H4 (cell line): Measurements from ENCODE around the gene MRPL24. TPM values are rescaled to one million over a fixed set of nuclear protein-coding genes. Genes with fewer than 3 reads are reported as not detected.
A peak's percentile ranks its signal among the peaks of the same experiment; 100 is the strongest.
"Not testable (repeated sequence)": the region's sequence is repeated elsewhere in the genome, so short reads cannot be mapped to it uniquely, and the experiment has no call there.

ENCODE experiments used
- DNase-seq: peaks from one replicate; pipeline ENCODE4 v3.0.0-alpha.2; 2015; ENCODE audit warnings: low spot score
- total RNA-seq: library from RNA; depleted of rRNA; stranded (reverse); fragments of >200 nt; shearing (Covaris generic); gene quantifications from 2 replicates; pipeline ENCODE4 v1.2.3, GENCODE V29; 2014; rRNA removed

MRPL24 gene
- total RNA-seq = 82.2 and 96.3 TPM in 2 replicates

GRCh38 chr1:156740741-156741480 is at the start of gene MRPL24:
Gene MRPL24 (minus strand): TSS chr1:156741088. CDS start chr1:156738704, 2,384 bp downstream.
- peak; percentile 99 for DNase-seq

GRCh38 chr1:156789621-156790318 is 48.9 kb upstream of the MRPL24 start:
- DNase-seq = no peak

- DNase-seq = no peak
These were observed 47.2 kb upstream of the MRPL24 start for GRCh38 chr1:156788136-156788535.

- no peak for DNase-seq
These were observed 45.8 kb upstream of the MRPL24 start for GRCh38 chr1:156786640-156787039.

GRCh38 chr1:156785458-156785857 is 44.6 kb upstream of the MRPL24 start:
- DNase-seq = no peak

- no peak for DNase-seq
These were observed 40.8 kb upstream of the MRPL24 start for GRCh38 chr1:156781585-156782186.

- no peak for DNase-seq
These were observed 36.7 kb upstream of the MRPL24 start for GRCh38 chr1:156777573-156777972.

GRCh38 chr1:156776942-156777341 is 36.1 kb upstream of the MRPL24 start:
- no peak for DNase-seq

- DNase-seq = no peak
These were observed 34.9 kb upstream of the MRPL24 start for GRCh38 chr1:156775799-156776198.

GRCh38 chr1:156773607-156774006 is 32.7 kb upstream of the MRPL24 start:
- no peak for DNase-seq

- DNase-seq = no peak
These were observed 32.0 kb upstream of the MRPL24 start for GRCh38 chr1:156772728-156773497.

GRCh38 chr1:156772222-156772621 is 31.3 kb upstream of the MRPL24 start:
- DNase-seq = no peak

- DNase-seq = no peak
These were observed 27.9 kb upstream of the MRPL24 start for GRCh38 chr1:156768610-156769295.

GRCh38 chr1:156767879-156768604 is 27.2 kb upstream of the MRPL24 start:
- no peak for DNase-seq

- DNase-seq = peak; percentile 99
These were observed 26.4 kb upstream of the MRPL24 start, which contains the start of gene PRCC for GRCh38 chr1:156767101-156767878. Gene PRCC (plus strand): TSS chr1:156767535. CDS start chr1:156767772, 237 bp downstream.

GRCh38 chr1:156766298-156767100 is 25.6 kb upstream of the MRPL24 start:
- no peak for DNase-seq

GRCh38 chr1:156765666-156766065 is 24.8 kb upstream of the MRPL24 start:
- no peak for DNase-seq

- DNase-seq = not testable (repeated sequence)
These were observed 24.2 kb upstream of the MRPL24 start for GRCh38 chr1:156765136-156765535.

GRCh38 chr1:156760796-156761104 is 19.9 kb upstream of the MRPL24 start:
- no peak for DNase-seq
